ENCODE results near the gene CDH12.

The CDH12 gene

GRCh38 chr5:21919414-21920022 is 933.6 kb downstream of the CDH12 start:
- DNase-seq = no peak

- DNase-seq = no peak
These were observed 934.7 kb downstream of the CDH12 start for GRCh38 chr5:21918451-21918850.

GRCh38 chr5:21910731-21911130 is 942.4 kb downstream of the CDH12 start:
- DNase-seq = no peak

- no peak for DNase-seq
These were observed 957.3 kb downstream of the CDH12 start for GRCh38 chr5:21895766-21896350.

- DNase-seq = no peak
These were observed 960.0 kb downstream of the CDH12 start for GRCh38 chr5:21893161-21893560.

GRCh38 chr5:21889581-21889980 is 963.6 kb downstream of the CDH12 start:
- no peak for DNase-seq

- no peak for DNase-seq
These were observed 970.9 kb downstream of the CDH12 start for GRCh38 chr5:21882074-21882745.

- no peak for DNase-seq
These were observed 973.0 kb downstream of the CDH12 start for GRCh38 chr5:21880164-21880563.

- DNase-seq = no peak
These were observed 990.2 kb downstream of the CDH12 start for GRCh38 chr5:21862986-21863385.

GRCh38 chr5:21858441-21858840 is 994.7 kb downstream of the CDH12 start:
- no peak for DNase-seq

- DNase-seq = no peak
These were observed 996.2 kb downstream of the CDH12 start for GRCh38 chr5:21856987-21857386.

- no peak for DNase-seq
These were observed 1005.8 kb downstream of the CDH12 start for GRCh38 chr5:21847300-21847699.

GRCh38 chr5:21844960-21845359 is 1008.2 kb downstream of the CDH12 start:
- no peak for DNase-seq

GRCh38 chr5:21834863-21835262 is 1018.3 kb downstream of the CDH12 start:
- DNase-seq = no peak

GRCh38 chr5:21831145-21831787 is 1021.9 kb downstream of the CDH12 start:
- DNase-seq = no peak

GRCh38 chr5:21826884-21827283 is 1026.3 kb downstream of the CDH12 start:
- no peak for DNase-seq

- DNase-seq = no peak
These were observed 1029.6 kb downstream of the CDH12 start for GRCh38 chr5:21823588-21823987.

- DNase-seq = no peak
These were observed 1030.0 kb downstream of the CDH12 start for GRCh38 chr5:21823076-21823574.

GRCh38 chr5:21820527-21820926 is 1032.6 kb downstream of the CDH12 start:
- DNase-seq = no peak

GRCh38 chr5:21818370-21818720 is 1034.8 kb downstream of the CDH12 start:
- DNase-seq = no peak

- DNase-seq = no peak
These were observed 1035.3 kb downstream of the CDH12 start for GRCh38 chr5:21817668-21818369.

GRCh38 chr5:21810737-21811316 is 1042.3 kb downstream of the CDH12 start:
- DNase-seq = no peak

- DNase-seq = no peak
These were observed 1043.5 kb downstream of the CDH12 start for GRCh38 chr5:21809611-21810010.
